Vagina (tissue), 2 donors: ENCODE measurements around the gene TMEM87B.

Experiments
- CTCF ChIP-seq, 3 experiments: fragments of 450-650 bp in 2 of 3; fragments of 200-600 bp in 1 of 3; sonication (generic) in 1 of 3; IDR thresholded peaks; one replicate each; pipeline ENCODE4 v1.5.1; 2017 to 2019; ENCODE audit warnings: antibody characterized with exemption in 3 of 3, mild to moderate bottlenecking in 2 of 3, moderate library complexity in 2 of 3
- POLR2AphosphoS5 ChIP-seq, 2 donors: sonication (generic); formaldehyde crosslinking; IDR thresholded peaks; one replicate each; pipeline ENCODE4 v1.9.0; 2017; ENCODE audit warnings: antibody characterized with exemption in 2 of 2, mild to moderate bottlenecking in 2 of 2, low read depth in 1 of 2; ENCODE audit not compliant: insufficient read depth in 1 of 2

- TF ChIP-seq CTCF (IDR thresholded peaks at IDR 0.05): no peak
- no peak for TF ChIP-seq POLR2AphosphoS5 (IDR thresholded peaks at IDR 0.05; ENCODE audit: insufficient read depth in 1 of 2, low read depth in 1 of 2)
These were observed 87.5 kb downstream of the TMEM87B start for GRCh38 chr2:112142525-112143078.
